HepG2 (cell line): Measurements from ENCODE around the gene SLC18A3. TPM values are rescaled to one million over a fixed set of nuclear protein-coding genes. Genes with fewer than 3 reads are reported as not detected.

ENCODE experiments used
- FOXK1 ChIP-seq: sonication (generic); formaldehyde crosslinking; IDR thresholded peaks from 2 replicates; pipeline ENCODE4 v1.4.0; 2020; ENCODE audit warnings: low read depth, missing genetic modification reagents, borderline replicate concordance
- HNRNPH1 ChIP-seq: fragments of 200-400 bp; formaldehyde crosslinking; optimal IDR thresholded peaks from 2 replicates; pipeline ENCODE3; 2017; ENCODE audit warnings: mild to moderate bottlenecking, low read depth, low read length
- MIXL1 ChIP-seq: IDR thresholded peaks from 2 replicates; pipeline ENCODE4 v1.6.1; 2016
- ZNF136 ChIP-seq: sonication (generic); formaldehyde crosslinking; IDR thresholded peaks from 2 replicates; pipeline ENCODE4 v1.8.1; 2022; ENCODE audit warnings: low read depth, mild to moderate bottlenecking, moderate library complexity, missing genetic modification reagents
- ZNF234 ChIP-seq: sonication (generic); formaldehyde crosslinking; conservative IDR thresholded peaks from 2 replicates; pipeline ENCODE4 v1.5.1; 2020; ENCODE audit warnings: mild to moderate bottlenecking, missing genetic modification reagents
- ZNF296 ChIP-seq: sonication (generic); formaldehyde crosslinking; conservative IDR thresholded peaks from 2 replicates; pipeline ENCODE4 v1.5.0; 2020; ENCODE audit warnings: mild to moderate bottlenecking, missing genetic modification reagents
- ZNF747 ChIP-seq: sonication (generic); formaldehyde crosslinking; IDR thresholded peaks from 2 replicates; pipeline ENCODE4 v1.8.1; 2023; ENCODE audit warnings: missing genetic modification reagents, mild to moderate bottlenecking, borderline replicate concordance
- ZNF773 ChIP-seq: sonication (generic); formaldehyde crosslinking; IDR thresholded peaks from 2 replicates; pipeline ENCODE4 v1.4.0; 2020; ENCODE audit warnings: missing genetic modification reagents, borderline replicate concordance
- ZSCAN30 ChIP-seq: sonication (generic); formaldehyde crosslinking; IDR thresholded peaks from 2 replicates; pipeline ENCODE4 v1.5.0; 2020; ENCODE audit warnings: mild to moderate bottlenecking, missing genetic modification reagents
- polyA plus RNA-seq, 8 experiments: library from polyadenylated mRNA; depleted of rRNA in 3 of 8; stranded (reverse) in 7 of 8; unstranded in 1 of 8; fragments of >200 nt; fragmentation: Illumina TruSeq in 4 of 8; extraction: Trizol in 4 of 8; gene quantifications; 2 replicates each; pipeline versions ENCODE4 v1.2.1 to v1.2.3, GENCODE V29; 2011 to 2016; ENCODE audit warnings: low read depth in 4 of 8, missing spikeins in 1 of 8, mixed read lengths in 1 of 8; ENCODE audit not compliant: insufficient read depth in 1 of 8
- total RNA-seq, 5 experiments: library from RNA; depleted of rRNA; stranded (reverse); fragments of >200 nt; fragmentation: Illumina TruSeq; extraction: Trizol; gene quantifications; 2 replicates each; pipeline ENCODE4 v1.2.3, GENCODE V29; 2016; ENCODE audit warnings: low read depth in 1 of 5
- TF ChIP-seq, protein P1 (sequence below): sonication (generic); formaldehyde crosslinking; IDR thresholded peaks from 2 replicates; pipeline ENCODE4 v1.5.0; 2020; ENCODE audit warnings: mild to moderate bottlenecking, missing genetic modification reagents, borderline replicate concordance
- TF ChIP-seq, protein P2 (sequence below): sonication (generic); formaldehyde crosslinking; IDR thresholded peaks from 2 replicates; pipeline ENCODE4 v1.8.0; 2022; ENCODE audit warnings: mild to moderate bottlenecking, missing genetic modification reagents, moderate library complexity
- TF ChIP-seq, protein P3 (sequence below): sonication (generic); formaldehyde crosslinking; IDR thresholded peaks from 2 replicates; pipeline ENCODE4 v1.8.1; 2022; ENCODE audit warnings: low read depth, mild to moderate bottlenecking, missing genetic modification reagents
- TF ChIP-seq, protein P4 (sequence below): sonication (generic); formaldehyde crosslinking; IDR thresholded peaks from 2 replicates; pipeline ENCODE4 v1.9.0; 2021; ENCODE audit warnings: missing genetic modification reagents, borderline replicate concordance
- TF ChIP-seq, protein P5 (sequence below): sonication (generic); formaldehyde crosslinking; IDR thresholded peaks from 2 replicates; pipeline ENCODE4 v1.4.0; 2020; ENCODE audit warnings: mild to moderate bottlenecking, low read depth, missing genetic modification reagents
- TF ChIP-seq, protein P6 (sequence below): sonication (generic); formaldehyde crosslinking; IDR thresholded peaks from 2 replicates; pipeline ENCODE4 v1.5.1; 2020; ENCODE audit warnings: mild to moderate bottlenecking, missing genetic modification reagents, borderline replicate concordance
- TF ChIP-seq, protein P7 (sequence below): sonication (generic); formaldehyde crosslinking; IDR thresholded peaks from 2 replicates; pipeline ENCODE4 v1.4.0; 2020; ENCODE audit warnings: low read depth, mild to moderate bottlenecking, missing genetic modification reagents

Gene SLC18A3
- total and polyA plus RNA-seq, 2 of the 13 experiments (the other 11 are each of a cell fraction or from before 2014, with no cell fraction given), result not detected

DNA sequence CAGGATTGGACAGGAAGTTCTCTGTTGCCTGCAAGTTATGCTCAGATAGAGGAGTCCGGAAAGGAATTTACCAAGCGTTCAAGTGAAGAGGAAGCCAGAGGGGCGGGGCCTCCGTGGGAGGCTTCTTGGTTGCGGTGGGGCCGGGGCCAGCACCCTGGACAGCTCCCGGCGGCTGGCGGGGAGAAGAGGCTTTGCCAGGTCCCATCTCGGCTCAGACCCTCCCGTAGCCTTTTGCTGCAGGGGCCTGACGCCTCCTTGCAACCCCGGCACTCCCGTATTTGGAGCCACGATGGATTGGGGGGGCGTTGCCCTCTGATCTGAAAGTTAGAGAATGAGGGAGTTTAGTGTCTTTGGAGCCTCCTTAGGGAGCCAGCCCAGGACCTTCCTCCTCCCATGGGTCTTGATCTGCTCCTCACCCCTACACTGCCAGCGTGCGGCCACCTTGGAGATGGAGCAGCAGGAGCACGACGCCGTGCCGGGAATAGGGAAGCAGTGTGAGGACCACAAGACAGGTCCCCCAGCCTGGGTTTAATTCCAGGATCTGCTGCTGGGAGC is 3.1 kb upstream of the SLC18A3 start (continued):
- TF ChIP-seq, protein P1, sequence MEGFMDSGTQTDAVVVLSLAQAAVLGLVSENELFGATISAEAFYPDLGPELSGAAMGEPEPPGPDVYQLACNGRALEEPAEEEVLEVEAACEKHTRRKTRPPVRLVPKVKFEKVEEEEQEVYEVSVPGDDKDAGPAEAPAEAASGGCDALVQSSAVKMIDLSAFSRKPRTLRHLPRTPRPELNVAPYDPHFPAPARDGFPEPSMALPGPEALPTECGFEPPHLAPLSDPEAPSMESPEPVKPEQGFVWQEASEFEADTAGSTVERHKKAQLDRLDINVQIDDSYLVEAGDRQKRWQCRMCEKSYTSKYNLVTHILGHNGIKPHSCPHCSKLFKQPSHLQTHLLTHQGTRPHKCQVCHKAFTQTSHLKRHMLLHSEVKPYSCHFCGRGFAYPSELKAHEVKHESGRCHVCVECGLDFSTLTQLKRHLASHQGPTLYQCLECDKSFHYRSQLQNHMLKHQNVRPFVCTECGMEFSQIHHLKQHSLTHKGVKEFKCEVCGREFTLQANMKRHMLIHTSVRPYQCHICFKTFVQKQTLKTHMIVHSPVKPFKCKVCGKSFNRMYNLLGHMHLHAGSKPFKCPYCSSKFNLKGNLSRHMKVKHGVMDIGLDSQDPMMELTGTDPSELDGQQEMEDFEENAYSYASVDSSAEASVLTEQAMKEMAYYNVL, result no peak
- TF ChIP-seq, protein P2, sequence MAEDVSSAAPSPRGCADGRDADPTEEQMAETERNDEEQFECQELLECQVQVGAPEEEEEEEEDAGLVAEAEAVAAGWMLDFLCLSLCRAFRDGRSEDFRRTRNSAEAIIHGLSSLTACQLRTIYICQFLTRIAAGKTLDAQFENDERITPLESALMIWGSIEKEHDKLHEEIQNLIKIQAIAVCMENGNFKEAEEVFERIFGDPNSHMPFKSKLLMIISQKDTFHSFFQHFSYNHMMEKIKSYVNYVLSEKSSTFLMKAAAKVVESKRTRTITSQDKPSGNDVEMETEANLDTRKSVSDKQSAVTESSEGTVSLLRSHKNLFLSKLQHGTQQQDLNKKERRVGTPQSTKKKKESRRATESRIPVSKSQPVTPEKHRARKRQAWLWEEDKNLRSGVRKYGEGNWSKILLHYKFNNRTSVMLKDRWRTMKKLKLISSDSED (CRISPR knock-in tag), result no peak
- TF ChIP-seq ZNF296 (no peak), ZSCAN30 (CRISPR knock-in tag) (no peak), ZNF234 (peak; percentile 77; the same call in 1 of the 2 replicates), HNRNPH1 (no peak), MIXL1 (CRISPR knock-in tag) (peak; percentile 64; the same call in 1 of the 2 replicates), FOXK1 (peak; percentile 56; the same call in 1 of the 2 replicates), ZNF747 (CRISPR knock-in tag) (no peak), ZNF773 (peak; percentile 93; the same call in 1 of the 2 replicates), ZNF136 (CRISPR knock-in tag) (no peak)
- TF ChIP-seq, protein P3, sequence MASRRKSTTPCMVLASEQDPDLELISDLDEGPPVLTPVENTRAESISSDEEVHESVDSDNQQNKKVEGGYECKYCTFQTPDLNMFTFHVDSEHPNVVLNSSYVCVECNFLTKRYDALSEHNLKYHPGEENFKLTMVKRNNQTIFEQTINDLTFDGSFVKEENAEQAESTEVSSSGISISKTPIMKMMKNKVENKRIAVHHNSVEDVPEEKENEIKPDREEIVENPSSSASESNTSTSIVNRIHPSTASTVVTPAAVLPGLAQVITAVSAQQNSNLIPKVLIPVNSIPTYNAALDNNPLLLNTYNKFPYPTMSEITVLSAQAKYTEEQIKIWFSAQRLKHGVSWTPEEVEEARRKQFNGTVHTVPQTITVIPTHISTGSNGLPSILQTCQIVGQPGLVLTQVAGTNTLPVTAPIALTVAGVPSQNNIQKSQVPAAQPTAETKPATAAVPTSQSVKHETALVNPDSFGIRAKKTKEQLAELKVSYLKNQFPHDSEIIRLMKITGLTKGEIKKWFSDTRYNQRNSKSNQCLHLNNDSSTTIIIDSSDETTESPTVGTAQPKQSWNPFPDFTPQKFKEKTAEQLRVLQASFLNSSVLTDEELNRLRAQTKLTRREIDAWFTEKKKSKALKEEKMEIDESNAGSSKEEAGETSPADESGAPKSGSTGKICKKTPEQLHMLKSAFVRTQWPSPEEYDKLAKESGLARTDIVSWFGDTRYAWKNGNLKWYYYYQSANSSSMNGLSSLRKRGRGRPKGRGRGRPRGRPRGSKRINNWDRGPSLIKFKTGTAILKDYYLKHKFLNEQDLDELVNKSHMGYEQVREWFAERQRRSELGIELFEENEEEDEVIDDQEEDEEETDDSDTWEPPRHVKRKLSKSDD (CRISPR knock-in tag), result 0 out of 2 replicates have a peak, but pooled peaks have one; percentile 31
- TF ChIP-seq, protein P4, sequence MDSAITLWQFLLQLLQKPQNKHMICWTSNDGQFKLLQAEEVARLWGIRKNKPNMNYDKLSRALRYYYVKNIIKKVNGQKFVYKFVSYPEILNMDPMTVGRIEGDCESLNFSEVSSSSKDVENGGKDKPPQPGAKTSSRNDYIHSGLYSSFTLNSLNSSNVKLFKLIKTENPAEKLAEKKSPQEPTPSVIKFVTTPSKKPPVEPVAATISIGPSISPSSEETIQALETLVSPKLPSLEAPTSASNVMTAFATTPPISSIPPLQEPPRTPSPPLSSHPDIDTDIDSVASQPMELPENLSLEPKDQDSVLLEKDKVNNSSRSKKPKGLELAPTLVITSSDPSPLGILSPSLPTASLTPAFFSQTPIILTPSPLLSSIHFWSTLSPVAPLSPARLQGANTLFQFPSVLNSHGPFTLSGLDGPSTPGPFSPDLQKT (CRISPR knock-in tag), result no peak; the same call in 1 of the 2 replicates
- TF ChIP-seq, protein P5, sequence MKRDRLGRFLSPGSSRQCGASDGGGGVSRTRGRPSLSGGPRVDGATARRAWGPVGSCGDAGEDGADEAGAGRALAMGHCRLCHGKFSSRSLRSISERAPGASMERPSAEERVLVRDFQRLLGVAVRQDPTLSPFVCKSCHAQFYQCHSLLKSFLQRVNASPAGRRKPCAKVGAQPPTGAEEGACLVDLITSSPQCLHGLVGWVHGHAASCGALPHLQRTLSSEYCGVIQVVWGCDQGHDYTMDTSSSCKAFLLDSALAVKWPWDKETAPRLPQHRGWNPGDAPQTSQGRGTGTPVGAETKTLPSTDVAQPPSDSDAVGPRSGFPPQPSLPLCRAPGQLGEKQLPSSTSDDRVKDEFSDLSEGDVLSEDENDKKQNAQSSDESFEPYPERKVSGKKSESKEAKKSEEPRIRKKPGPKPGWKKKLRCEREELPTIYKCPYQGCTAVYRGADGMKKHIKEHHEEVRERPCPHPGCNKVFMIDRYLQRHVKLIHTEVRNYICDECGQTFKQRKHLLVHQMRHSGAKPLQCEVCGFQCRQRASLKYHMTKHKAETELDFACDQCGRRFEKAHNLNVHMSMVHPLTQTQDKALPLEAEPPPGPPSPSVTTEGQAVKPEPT, result no peak
- TF ChIP-seq, protein P6, sequence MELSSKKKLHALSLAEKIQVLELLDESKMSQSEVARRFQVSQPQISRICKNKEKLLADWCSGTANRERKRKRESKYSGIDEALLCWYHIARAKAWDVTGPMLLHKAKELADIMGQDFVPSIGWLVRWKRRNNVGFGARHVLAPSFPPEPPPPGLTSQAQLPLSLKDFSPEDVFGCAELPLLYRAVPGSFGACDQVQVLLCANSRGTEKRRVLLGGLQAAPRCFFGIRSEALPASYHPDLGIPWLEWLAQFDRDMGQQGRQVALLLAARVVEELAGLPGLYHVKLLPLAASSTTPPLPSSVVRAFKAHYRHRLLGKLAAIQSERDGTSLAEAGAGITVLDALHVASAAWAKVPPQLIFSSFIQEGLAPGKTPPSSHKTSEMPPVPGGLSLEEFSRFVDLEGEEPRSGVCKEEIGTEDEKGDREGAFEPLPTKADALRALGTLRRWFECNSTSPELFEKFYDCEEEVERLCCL, result no peak; the same call in 1 of the 2 replicates
- TF ChIP-seq, protein P7, sequence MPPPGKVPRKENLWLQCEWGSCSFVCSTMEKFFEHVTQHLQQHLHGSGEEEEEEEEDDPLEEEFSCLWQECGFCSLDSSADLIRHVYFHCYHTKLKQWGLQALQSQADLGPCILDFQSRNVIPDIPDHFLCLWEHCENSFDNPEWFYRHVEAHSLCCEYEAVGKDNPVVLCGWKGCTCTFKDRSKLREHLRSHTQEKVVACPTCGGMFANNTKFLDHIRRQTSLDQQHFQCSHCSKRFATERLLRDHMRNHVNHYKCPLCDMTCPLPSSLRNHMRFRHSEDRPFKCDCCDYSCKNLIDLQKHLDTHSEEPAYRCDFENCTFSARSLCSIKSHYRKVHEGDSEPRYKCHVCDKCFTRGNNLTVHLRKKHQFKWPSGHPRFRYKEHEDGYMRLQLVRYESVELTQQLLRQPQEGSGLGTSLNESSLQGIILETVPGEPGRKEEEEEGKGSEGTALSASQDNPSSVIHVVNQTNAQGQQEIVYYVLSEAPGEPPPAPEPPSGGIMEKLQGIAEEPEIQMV (CRISPR knock-in tag), result no peak
